Spleen (tissue), 7 donors: ENCODE measurements around the gene ZNF470.

Experiments used
- POLR2A ChIP-seq, 3 donors: fragments of 450-650 bp; IDR thresholded peaks; one replicate each; pipeline ENCODE4 v1.5.1; 2017; ENCODE audit warnings: antibody characterized with exemption in 3 of 3, mild to moderate bottlenecking in 1 of 3
- TF ChIP-seq, protein P1 (sequence below), 11 experiments: fragments of 200-600 bp in 7 of 11; fragments of 450-650 bp in 4 of 11; sonication (generic) in 4 of 11; IDR thresholded peaks in 8 of 11; conservative IDR thresholded peaks in 3 of 11; 1 replicate in 7 of 11; 2 replicates in 4 of 11; pipeline versions ENCODE4 v1.4.0 to v1.8.0; 2016 to 2021; ENCODE audit warnings: antibody characterized with exemption in 11 of 11, inconsistent platforms in 4 of 11, mild to moderate bottlenecking in 1 of 11
- donor health status: DM: no; HTN: no; CAD: no; lungs with moderate emphysema.
- donor health status: DM: no; HTN: no; CAD: no.
- donor health status: DM: no; HTN: no; CAD: no.

GRCh38 chr19:56601375-56601774 lies 34.1 kb downstream of the ZNF470 start:
- TF ChIP-seq, protein P1, sequence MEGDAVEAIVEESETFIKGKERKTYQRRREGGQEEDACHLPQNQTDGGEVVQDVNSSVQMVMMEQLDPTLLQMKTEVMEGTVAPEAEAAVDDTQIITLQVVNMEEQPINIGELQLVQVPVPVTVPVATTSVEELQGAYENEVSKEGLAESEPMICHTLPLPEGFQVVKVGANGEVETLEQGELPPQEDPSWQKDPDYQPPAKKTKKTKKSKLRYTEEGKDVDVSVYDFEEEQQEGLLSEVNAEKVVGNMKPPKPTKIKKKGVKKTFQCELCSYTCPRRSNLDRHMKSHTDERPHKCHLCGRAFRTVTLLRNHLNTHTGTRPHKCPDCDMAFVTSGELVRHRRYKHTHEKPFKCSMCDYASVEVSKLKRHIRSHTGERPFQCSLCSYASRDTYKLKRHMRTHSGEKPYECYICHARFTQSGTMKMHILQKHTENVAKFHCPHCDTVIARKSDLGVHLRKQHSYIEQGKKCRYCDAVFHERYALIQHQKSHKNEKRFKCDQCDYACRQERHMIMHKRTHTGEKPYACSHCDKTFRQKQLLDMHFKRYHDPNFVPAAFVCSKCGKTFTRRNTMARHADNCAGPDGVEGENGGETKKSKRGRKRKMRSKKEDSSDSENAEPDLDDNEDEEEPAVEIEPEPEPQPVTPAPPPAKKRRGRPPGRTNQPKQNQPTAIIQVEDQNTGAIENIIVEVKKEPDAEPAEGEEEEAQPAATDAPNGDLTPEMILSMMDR (IDR thresholded peaks at IDR 0.05 in 8 of 11, conservative IDR thresholded peaks at IDR 0.05 in 3 of 11), result no peak
- no peak for TF ChIP-seq POLR2A (IDR thresholded peaks at IDR 0.05)
